Astrocyte of the spinal cord (primary cell): Measurements from ENCODE around the gene TMEM229A.
"Not testable (repeated sequence)": the region's sequence is repeated elsewhere in the genome, so short reads cannot be mapped to it uniquely, and the experiment has no call there.

Experiments used
- DNase-seq: peaks from one replicate; pipeline ENCODE4 v3.0.0; 2011; ENCODE audit warnings: low read depth, low spot score
- H3K4me3 ChIP-seq: 2 replicates; pipeline ENCODE4 v1.5.1; 2011; ENCODE audit warnings: low read depth, mild to moderate bottlenecking, low read length, moderate library complexity
- in situ Hi-C: cut with HindIII; loops from 2 replicates; pipeline ENCODE4 v1.10.0; 2017; ENCODE audit warnings: low sequenced_read_pairs
- TF ChIP-seq, protein P1 (sequence below): IDR thresholded peaks from 2 replicates; pipeline ENCODE4 v1.5.1; 2012; ENCODE audit warnings: low read depth, mild to moderate bottlenecking, low read length, inconsistent platforms

The TMEM229A gene

DNA sequence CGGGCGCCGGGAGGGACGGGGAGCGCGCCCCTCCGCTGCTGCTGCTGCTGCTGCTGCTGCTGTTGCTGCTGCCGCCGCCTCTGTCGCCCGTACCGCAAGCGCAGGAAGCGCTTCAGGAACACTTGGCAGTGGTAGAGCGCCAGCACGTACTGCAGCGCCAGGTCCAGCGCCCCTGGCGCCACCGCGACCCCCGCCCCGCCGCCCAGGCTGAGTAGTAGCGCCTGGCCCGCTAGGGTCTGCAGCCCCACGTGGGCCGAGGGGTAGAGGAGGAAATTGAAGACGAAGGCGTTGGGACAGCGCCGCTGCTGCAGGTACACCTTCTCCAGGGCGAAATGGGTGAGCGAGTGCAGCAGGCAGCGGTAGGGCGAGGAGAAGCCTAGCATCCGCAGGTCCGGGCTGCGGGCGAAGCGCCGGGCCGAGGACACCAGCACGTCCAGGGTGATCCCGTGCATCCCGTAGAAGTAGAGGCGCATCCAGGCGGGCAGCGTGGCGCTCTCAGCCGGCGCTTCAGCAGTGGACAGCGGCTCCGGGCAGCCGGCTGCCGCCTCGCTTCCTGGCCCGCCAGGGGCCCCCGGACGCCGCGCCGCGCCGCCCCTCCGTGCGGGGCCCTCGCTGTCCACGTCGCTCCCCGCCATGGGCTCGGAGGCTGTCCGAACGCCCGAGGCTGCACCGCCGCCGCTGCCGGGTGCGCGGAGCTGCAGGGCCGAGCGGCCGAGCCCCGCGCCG is at the start of gene TMEM229A:
TSS of gene TMEM229A (minus strand) at position 699 of the 726 bp plus-strand sequence. CDS start at position 635, 64 bp downstream.
- peak; percentile 49 for DNase-seq

DNA sequence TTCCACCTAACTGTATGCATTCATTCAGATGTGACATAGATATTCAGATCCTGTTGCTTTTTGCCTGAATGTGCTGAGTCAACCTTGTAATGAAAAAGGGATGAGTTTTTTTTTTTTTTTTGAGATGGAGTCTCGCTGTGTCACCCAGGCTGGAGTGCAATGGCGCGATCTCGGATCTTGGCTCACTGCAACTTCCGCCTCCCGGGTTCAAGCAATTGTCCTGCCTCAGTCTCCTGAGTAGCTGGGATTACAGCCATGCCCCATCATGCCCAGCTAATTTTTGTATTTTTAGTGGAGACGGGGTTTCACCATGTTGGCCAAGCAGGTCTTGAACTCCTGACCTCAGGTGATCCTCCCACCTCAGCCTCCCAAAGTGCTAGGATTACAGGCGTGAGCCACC is 49.4 kb upstream of the TMEM229A start:
- H3K4me3 ChIP-seq, DNase-seq, in situ Hi-C loops: not testable (repeated sequence)

More for the DNA sequence above, at the start of gene TMEM229A:
- in situ Hi-C loops, result no loop called here
- TF ChIP-seq, protein P1, sequence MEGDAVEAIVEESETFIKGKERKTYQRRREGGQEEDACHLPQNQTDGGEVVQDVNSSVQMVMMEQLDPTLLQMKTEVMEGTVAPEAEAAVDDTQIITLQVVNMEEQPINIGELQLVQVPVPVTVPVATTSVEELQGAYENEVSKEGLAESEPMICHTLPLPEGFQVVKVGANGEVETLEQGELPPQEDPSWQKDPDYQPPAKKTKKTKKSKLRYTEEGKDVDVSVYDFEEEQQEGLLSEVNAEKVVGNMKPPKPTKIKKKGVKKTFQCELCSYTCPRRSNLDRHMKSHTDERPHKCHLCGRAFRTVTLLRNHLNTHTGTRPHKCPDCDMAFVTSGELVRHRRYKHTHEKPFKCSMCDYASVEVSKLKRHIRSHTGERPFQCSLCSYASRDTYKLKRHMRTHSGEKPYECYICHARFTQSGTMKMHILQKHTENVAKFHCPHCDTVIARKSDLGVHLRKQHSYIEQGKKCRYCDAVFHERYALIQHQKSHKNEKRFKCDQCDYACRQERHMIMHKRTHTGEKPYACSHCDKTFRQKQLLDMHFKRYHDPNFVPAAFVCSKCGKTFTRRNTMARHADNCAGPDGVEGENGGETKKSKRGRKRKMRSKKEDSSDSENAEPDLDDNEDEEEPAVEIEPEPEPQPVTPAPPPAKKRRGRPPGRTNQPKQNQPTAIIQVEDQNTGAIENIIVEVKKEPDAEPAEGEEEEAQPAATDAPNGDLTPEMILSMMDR, result no peak
- H3K4me3 ChIP-seq, result peak within 1 kb of the TSS; percentile 11

DNA sequence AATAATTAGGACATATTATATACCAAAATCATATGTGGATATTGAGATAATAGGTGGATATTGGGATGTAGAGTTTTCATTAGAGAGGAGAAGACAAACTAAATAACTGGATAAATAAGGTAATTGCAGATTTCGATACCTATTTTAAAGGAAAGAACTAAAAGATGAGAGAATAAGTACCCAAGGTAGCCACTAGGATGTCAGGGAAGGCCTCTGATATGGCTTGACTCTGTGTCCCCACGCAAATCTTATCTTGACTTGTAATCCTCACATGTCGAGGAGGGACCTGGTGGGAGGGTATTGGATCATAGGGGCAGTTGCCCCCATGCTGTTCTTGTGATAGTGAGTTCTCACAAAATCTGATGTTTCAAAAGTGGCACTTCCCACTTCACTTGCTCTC is 44.7 kb upstream of the TMEM229A start:
- in situ Hi-C loops, result no loop called here
- no peak overlapping the region for H3K4me3 ChIP-seq
- DNase-seq, result no peak
- TF ChIP-seq, protein P1, result no peak

DNA sequence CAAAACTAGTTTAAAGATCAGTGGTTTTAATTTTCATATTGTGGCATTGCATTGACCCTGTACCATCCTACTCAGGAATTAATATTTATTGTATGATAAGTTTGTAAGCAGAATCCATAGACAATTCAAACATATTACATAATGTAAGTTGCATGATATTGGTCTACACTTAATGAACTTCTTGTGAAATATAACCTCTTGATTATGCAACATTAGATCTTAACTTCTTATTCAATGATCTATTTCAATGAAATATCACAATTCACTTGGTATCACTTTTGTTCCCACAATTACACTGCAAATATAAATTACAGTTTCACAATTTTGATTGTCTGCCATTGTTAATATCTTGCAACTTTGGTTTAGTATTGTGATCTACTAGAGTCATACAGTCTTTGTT is 44.0 kb upstream of the TMEM229A start:
- TF ChIP-seq, protein P1, result no peak
- in situ Hi-C loops, result no loop called here
- DNase-seq, result no peak
- no peak overlapping the region for H3K4me3 ChIP-seq

DNA sequence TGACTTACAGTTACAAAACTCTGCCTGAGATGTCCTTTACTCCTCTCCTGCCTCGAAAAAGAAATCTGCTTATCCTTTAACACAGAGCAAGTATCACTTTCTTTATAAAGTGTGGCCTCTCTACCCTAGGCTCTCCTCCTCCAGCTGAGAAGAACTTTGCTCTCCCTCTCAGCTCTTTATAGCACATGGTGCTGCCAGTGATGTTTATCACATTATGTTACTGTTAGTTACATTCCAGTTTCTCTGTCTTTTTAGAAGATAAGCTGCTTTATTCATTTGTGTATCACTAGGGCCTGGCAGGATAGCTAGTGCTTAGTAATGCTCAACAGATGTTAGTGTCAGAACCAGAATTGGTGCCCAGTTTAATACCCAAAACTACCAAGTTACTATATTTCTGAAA is 41.1 kb upstream of the TMEM229A start:
- in situ Hi-C loops, result no loop called here
- DNase-seq, result no peak
- H3K4me3 ChIP-seq, result no peak overlapping the region
- TF ChIP-seq, protein P1, result no peak

DNA sequence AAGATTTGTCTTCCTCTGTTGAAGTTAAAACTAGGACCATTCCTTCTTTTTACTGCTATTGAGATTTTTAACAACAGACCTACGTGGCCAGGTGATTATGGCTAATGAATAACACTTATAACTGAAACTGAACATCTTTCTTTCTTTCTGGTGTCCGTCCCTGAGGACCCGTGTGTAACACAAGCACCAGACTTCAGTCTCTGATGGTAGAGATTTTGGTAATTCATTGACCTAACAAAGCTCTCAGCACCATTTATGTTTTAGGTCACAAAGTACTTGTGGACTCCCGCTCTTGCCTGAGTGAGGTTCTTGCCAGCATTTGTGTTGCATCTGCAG is 40.4 kb upstream of the TMEM229A start:
- no peak overlapping the region for H3K4me3 ChIP-seq
- in situ Hi-C loops, result no loop called here
- no peak for DNase-seq
- TF ChIP-seq, protein P1, result no peak

DNA sequence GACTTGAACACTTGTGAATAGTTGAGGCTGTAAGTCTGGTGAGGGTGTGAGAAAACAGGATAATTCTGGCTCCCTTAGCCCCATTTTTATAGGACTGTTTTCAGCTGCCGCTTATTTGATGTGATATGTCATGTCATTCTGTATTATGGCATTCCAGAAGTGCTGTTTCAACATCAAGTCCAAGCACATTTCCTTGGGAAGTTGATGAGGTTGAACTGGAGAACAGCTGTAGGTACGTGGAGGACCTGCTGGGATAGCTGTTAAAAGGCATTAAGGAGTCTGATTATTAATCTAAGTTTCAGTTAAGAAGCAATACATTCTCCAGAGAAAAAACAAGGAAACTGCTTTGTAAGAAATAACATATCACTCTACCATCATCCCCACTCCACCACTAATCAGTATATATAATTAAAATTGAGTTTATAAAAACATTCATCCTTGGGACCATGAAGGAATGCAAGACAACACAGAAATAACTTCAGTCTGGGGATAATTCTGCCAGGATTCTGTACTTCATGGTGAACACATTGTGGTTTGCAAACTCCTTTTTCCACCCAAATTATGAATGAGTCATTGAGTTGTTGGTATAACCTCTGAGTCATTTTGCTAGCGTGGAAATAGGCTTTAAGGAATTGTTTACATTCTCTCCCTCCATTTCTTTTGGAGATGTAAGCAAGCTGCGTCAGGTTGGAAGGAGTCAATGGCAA is 39.9 kb upstream of the TMEM229A start:
- no peak overlapping the region for H3K4me3 ChIP-seq
- in situ Hi-C loops, result no loop called here
- TF ChIP-seq, protein P1, result no peak
- peak; percentile 91 for DNase-seq
